HepG2 (cell line): Measurements from ENCODE around the gene COLGALT1. TPM values are rescaled to one million over a fixed set of nuclear protein-coding genes. Genes with fewer than 3 reads are reported as not detected.
A peak's percentile ranks its signal among the peaks of the same experiment; 100 is the strongest.

Source experiments
- DPF2 ChIP-seq: sonication (generic); formaldehyde crosslinking; IDR thresholded peaks from 2 replicates; pipeline ENCODE4 v1.4.0; 2020; ENCODE audit warnings: mild to moderate bottlenecking, low read depth, missing genetic modification reagents, borderline replicate concordance
- MIER2 ChIP-seq: IDR thresholded peaks from 2 replicates; pipeline ENCODE4 v1.6.1; 2016; ENCODE audit warnings: missing biosample characterization, missing genetic modification reagents
- SATB2 ChIP-seq: sonication (generic); formaldehyde crosslinking; IDR thresholded peaks from 2 replicates; pipeline ENCODE4 v1.5.0; 2020; ENCODE audit warnings: missing genetic modification reagents
- ZMYM4 ChIP-seq: sonication (generic); formaldehyde crosslinking; IDR thresholded peaks from 2 replicates; pipeline ENCODE4 v1.8.1; 2023; ENCODE audit warnings: mild to moderate bottlenecking, missing genetic modification reagents
- ZNF510 ChIP-seq: sonication (generic); formaldehyde crosslinking; IDR thresholded peaks from 2 replicates; pipeline ENCODE4 v1.4.0; 2020; ENCODE audit warnings: low read depth, mild to moderate bottlenecking, missing genetic modification reagents
- ZNF577 ChIP-seq: sonication (generic); formaldehyde crosslinking; IDR thresholded peaks from 2 replicates; pipeline ENCODE4 v1.4.0; 2020; ENCODE audit warnings: mild to moderate bottlenecking, low read depth, missing genetic modification reagents, borderline replicate concordance
- ZNF605 ChIP-seq: sonication (generic); formaldehyde crosslinking; IDR thresholded peaks from 2 replicates; pipeline ENCODE4 v1.8.0; 2022; ENCODE audit warnings: mild to moderate bottlenecking, missing genetic modification reagents
- ZNF607 ChIP-seq: sonication (generic); formaldehyde crosslinking; IDR thresholded peaks from 2 replicates; pipeline ENCODE4 v1.5.1; 2020; ENCODE audit warnings: missing genetic modification reagents, mild to moderate bottlenecking, borderline replicate concordance
- ZNF615 ChIP-seq: sonication (generic); formaldehyde crosslinking; IDR thresholded peaks from 2 replicates; pipeline ENCODE4 v1.5.0; 2020; ENCODE audit warnings: mild to moderate bottlenecking, missing genetic modification reagents, borderline replicate concordance
- ZNF746 ChIP-seq: sonication (generic); formaldehyde crosslinking; IDR thresholded peaks from 2 replicates; pipeline ENCODE4 v1.8.0; 2022; ENCODE audit warnings: mild to moderate bottlenecking, missing genetic modification reagents
- polyA plus RNA-seq, 8 experiments: library from polyadenylated mRNA; depleted of rRNA in 3 of 8; stranded (reverse) in 7 of 8; unstranded in 1 of 8; fragments of >200 nt; fragmentation: Illumina TruSeq in 4 of 8; extraction: Trizol in 4 of 8; gene quantifications; 2 replicates each; pipeline versions ENCODE4 v1.2.1 to v1.2.3, GENCODE V29; 2011 to 2016; ENCODE audit warnings: low read depth in 4 of 8, missing spikeins in 1 of 8, mixed read lengths in 1 of 8; ENCODE audit not compliant: insufficient read depth in 1 of 8
- total RNA-seq, 5 experiments: library from RNA; depleted of rRNA; stranded (reverse); fragments of >200 nt; fragmentation: Illumina TruSeq; extraction: Trizol; gene quantifications; 2 replicates each; pipeline ENCODE4 v1.2.3, GENCODE V29; 2016; ENCODE audit warnings: low read depth in 1 of 5
- TF ChIP-seq, protein P1 (sequence below): sonication (generic); formaldehyde crosslinking; IDR thresholded peaks from 2 replicates; pipeline ENCODE4 v1.8.0; 2023; ENCODE audit warnings: mild to moderate bottlenecking, missing genetic modification reagents
- TF ChIP-seq, protein P2 (sequence below): sonication (generic); formaldehyde crosslinking; IDR thresholded peaks from 2 replicates; pipeline ENCODE4 v1.4.0; 2020; ENCODE audit warnings: missing genetic modification reagents
- TF ChIP-seq, protein P3 (sequence below): sonication (generic); formaldehyde crosslinking; IDR thresholded peaks from 2 replicates; pipeline ENCODE4 v1.4.0; 2020; ENCODE audit warnings: missing genetic modification reagents
- TF ChIP-seq, protein P4 (sequence below): sonication (generic); formaldehyde crosslinking; IDR thresholded peaks from 2 replicates; pipeline ENCODE4 v1.4.0; 2020; ENCODE audit warnings: low read depth, mild to moderate bottlenecking, missing genetic modification reagents

The COLGALT1 gene
- total and polyA plus RNA-seq, 2 of the 13 experiments (the other 11 are each of a cell fraction or from before 2014, with no cell fraction given): 58.0 to 211 TPM

DNA sequence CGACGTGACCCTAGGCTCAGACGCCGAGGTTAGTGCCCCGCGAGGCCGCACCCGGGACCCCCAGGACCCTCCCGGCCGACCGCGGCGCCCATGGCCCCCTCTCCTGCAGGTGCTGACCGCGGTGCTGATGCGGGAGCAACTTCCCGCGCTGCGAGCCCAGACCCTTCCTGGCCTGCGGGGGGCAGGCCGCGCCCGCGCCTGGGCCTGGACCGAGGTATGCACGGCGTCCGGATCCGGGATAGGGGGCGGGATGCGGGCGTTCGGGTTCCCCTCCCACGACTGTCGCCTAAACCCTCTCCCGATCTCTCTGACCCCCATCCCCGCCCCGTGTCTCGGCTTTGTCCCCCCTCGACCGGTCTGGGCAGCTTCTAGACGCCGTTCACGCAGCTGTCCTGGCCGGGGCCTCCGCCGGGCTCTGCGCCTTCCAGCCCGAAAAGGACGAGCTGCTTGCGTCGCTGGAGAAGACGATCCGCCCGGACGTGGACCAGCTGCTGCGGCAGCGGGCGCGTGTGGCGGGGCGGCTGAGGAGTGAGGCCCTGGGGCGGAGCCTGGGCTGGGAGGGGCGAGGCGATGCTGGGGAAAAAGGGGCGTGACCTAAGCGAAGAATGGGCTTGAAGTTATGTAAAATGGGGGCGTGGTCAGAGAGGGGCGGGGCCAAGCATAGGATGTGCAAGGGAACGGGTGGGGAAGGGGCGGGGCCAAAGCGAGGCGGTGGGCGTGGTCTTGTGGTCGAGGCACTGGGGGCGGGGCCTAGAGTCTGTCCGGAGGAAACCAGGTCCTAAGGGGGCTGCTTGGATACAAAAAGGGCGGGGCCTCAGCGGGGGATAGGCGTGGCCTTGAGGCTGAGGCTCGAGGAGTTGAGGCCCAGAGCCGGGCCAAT is 16.0 kb upstream of the COLGALT1 start (continued):
- TF ChIP-seq DPF2: no peak
- TF ChIP-seq, protein P1, sequence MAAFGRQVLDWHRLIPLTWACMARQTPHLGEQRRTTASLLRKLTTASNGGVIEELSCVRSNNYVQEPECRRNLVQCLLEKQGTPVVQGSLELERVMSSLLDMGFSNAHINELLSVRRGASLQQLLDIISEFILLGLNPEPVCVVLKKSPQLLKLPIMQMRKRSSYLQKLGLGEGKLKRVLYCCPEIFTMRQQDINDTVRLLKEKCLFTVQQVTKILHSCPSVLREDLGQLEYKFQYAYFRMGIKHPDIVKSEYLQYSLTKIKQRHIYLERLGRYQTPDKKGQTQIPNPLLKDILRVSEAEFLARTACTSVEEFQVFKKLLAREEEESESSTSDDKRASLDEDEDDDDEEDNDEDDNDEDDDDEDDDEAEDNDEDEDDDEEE (CRISPR knock-in tag): 0 out of 2 replicates have a peak, but pooled peaks have one; percentile 27
- no peak for TF ChIP-seq ZNF746 (CRISPR knock-in tag)
- TF ChIP-seq, protein P2, sequence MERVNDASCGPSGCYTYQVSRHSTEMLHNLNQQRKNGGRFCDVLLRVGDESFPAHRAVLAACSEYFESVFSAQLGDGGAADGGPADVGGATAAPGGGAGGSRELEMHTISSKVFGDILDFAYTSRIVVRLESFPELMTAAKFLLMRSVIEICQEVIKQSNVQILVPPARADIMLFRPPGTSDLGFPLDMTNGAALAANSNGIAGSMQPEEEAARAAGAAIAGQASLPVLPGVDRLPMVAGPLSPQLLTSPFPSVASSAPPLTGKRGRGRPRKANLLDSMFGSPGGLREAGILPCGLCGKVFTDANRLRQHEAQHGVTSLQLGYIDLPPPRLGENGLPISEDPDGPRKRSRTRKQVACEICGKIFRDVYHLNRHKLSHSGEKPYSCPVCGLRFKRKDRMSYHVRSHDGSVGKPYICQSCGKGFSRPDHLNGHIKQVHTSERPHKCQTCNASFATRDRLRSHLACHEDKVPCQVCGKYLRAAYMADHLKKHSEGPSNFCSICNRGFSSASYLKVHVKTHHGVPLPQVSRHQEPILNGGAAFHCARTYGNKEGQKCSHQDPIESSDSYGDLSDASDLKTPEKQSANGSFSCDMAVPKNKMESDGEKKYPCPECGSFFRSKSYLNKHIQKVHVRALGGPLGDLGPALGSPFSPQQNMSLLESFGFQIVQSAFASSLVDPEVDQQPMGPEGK (CRISPR knock-in tag): 0 out of 2 replicates have a peak, but pooled peaks have one; percentile 8
- no peak for TF ChIP-seq ZNF510 (CRISPR knock-in tag)
- TF ChIP-seq ZMYM4 (CRISPR knock-in tag): peak; percentile 26; the same call in 1 of the 2 replicates
- no peak for TF ChIP-seq ZNF577 (CRISPR knock-in tag)
- peak; percentile 92 for TF ChIP-seq MIER2 (CRISPR knock-in tag)
- peak; percentile 33; the same call in 1 of the 2 replicates for TF ChIP-seq ZNF605 (CRISPR knock-in tag)
- 0 out of 2 replicates have a peak, but pooled peaks have one; percentile 49 for TF ChIP-seq SATB2 (CRISPR knock-in tag)
- TF ChIP-seq ZNF607 (CRISPR knock-in tag): no peak
- TF ChIP-seq, protein P3, sequence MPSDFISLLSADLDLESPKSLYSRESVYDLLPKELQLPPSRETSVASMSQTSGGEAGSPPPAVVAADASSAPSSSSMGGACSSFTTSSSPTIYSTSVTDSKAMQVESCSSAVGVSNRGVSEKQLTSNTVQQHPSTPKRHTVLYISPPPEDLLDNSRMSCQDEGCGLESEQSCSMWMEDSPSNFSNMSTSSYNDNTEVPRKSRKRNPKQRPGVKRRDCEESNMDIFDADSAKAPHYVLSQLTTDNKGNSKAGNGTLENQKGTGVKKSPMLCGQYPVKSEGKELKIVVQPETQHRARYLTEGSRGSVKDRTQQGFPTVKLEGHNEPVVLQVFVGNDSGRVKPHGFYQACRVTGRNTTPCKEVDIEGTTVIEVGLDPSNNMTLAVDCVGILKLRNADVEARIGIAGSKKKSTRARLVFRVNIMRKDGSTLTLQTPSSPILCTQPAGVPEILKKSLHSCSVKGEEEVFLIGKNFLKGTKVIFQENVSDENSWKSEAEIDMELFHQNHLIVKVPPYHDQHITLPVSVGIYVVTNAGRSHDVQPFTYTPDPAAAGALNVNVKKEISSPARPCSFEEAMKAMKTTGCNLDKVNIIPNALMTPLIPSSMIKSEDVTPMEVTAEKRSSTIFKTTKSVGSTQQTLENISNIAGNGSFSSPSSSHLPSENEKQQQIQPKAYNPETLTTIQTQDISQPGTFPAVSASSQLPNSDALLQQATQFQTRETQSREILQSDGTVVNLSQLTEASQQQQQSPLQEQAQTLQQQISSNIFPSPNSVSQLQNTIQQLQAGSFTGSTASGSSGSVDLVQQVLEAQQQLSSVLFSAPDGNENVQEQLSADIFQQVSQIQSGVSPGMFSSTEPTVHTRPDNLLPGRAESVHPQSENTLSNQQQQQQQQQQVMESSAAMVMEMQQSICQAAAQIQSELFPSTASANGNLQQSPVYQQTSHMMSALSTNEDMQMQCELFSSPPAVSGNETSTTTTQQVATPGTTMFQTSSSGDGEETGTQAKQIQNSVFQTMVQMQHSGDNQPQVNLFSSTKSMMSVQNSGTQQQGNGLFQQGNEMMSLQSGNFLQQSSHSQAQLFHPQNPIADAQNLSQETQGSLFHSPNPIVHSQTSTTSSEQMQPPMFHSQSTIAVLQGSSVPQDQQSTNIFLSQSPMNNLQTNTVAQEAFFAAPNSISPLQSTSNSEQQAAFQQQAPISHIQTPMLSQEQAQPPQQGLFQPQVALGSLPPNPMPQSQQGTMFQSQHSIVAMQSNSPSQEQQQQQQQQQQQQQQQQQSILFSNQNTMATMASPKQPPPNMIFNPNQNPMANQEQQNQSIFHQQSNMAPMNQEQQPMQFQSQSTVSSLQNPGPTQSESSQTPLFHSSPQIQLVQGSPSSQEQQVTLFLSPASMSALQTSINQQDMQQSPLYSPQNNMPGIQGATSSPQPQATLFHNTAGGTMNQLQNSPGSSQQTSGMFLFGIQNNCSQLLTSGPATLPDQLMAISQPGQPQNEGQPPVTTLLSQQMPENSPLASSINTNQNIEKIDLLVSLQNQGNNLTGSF (CRISPR knock-in tag): peak; percentile 20; the same call in 1 of the 2 replicates
- TF ChIP-seq, protein P4, sequence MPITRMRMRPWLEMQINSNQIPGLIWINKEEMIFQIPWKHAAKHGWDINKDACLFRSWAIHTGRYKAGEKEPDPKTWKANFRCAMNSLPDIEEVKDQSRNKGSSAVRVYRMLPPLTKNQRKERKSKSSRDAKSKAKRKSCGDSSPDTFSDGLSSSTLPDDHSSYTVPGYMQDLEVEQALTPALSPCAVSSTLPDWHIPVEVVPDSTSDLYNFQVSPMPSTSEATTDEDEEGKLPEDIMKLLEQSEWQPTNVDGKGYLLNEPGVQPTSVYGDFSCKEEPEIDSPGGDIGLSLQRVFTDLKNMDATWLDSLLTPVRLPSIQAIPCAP (CRISPR knock-in tag): no peak
- no peak for TF ChIP-seq ZNF615 (CRISPR knock-in tag)
